ENCODE results near the gene DAP. TPM values are rescaled to one million over a fixed set of nuclear protein-coding genes. Genes with fewer than 3 reads are reported as not detected.
"Not testable (repeated sequence)": the region's sequence is repeated elsewhere in the genome, so short reads cannot be mapped to it uniquely, and the experiment has no call there.

The DAP gene
- total RNA-seq, 1 experiment from 2014 or later = 108 TPM

DNA sequence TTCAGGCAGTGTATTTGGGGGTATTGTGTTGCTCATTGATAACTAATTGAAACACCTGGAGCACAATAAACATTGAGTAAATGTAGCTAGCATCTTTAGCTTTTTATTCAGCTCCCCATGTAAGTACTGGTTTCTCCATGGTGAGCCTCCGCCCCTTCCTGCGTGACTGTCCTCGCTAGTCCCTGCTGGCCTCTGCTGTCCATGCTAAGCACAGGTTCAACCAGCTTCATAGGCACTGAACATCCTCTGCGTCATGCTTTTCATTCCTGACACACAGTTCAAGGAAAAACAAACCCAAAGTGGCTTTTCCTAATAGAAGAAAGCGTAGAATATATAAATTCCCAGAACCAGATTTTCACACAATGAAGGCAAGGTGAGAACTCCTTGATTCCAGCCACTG is 27.3 kb upstream of the DAP start:
- H3K36me3 ChIP-seq (ENCODE audit: control insufficient read depth, insufficient read depth, low read length) = no peaks in the 10 kb centered on the region
- in situ Hi-C loops (cut with HindIII; ENCODE audit: low pct_unique_long_range_greater_than_20kb, low sequenced_read_pairs) (no loop called here), intact Hi-C loops (cut with micrococcal nuclease; ENCODE audit: unreplicated experiment) (no loop called here)
- H3K27ac ChIP-seq (ENCODE audit: low read length) = no peak overlapping the region
- BruUV-seq (replicated peaks) = no TSS peak
- H3K4me1 ChIP-seq (ENCODE audit: control insufficient read depth, insufficient read depth, low read length) = no peaks in the 10 kb centered on the region
- no peaks in the 10 kb centered on the region for H3K27me3 ChIP-seq (ENCODE audit: control insufficient read depth, insufficient read depth, low read length)
- H3K4me3 ChIP-seq (ENCODE audit: low read depth in 2 of 2, low read length in 2 of 2) = no peak overlapping the region
- ChIA-PET CTCF (no interaction called here), POLR2A (no interaction called here)
- DNase-seq (ENCODE audit: low read depth, low spot score) (no peak), ATAC-seq (no peak)
- TF ChIP-seq TCF7L2 (IDR thresholded peaks at IDR 0.05; ENCODE audit: low read depth, low read length) (no peak), POLR2AphosphoS5 (IDR thresholded peaks at IDR 0.05; ENCODE audit: low read depth, low read length) (no peak), SIN3A (IDR thresholded peaks at IDR 0.05; ENCODE audit: borderline replicate concordance, insufficient read depth, low read depth, low read length) (no peak)
- TF ChIP-seq, protein P1, sequence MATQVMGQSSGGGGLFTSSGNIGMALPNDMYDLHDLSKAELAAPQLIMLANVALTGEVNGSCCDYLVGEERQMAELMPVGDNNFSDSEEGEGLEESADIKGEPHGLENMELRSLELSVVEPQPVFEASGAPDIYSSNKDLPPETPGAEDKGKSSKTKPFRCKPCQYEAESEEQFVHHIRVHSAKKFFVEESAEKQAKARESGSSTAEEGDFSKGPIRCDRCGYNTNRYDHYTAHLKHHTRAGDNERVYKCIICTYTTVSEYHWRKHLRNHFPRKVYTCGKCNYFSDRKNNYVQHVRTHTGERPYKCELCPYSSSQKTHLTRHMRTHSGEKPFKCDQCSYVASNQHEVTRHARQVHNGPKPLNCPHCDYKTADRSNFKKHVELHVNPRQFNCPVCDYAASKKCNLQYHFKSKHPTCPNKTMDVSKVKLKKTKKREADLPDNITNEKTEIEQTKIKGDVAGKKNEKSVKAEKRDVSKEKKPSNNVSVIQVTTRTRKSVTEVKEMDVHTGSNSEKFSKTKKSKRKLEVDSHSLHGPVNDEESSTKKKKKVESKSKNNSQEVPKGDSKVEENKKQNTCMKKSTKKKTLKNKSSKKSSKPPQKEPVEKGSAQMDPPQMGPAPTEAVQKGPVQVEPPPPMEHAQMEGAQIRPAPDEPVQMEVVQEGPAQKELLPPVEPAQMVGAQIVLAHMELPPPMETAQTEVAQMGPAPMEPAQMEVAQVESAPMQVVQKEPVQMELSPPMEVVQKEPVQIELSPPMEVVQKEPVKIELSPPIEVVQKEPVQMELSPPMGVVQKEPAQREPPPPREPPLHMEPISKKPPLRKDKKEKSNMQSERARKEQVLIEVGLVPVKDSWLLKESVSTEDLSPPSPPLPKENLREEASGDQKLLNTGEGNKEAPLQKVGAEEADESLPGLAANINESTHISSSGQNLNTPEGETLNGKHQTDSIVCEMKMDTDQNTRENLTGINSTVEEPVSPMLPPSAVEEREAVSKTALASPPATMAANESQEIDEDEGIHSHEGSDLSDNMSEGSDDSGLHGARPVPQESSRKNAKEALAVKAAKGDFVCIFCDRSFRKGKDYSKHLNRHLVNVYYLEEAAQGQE (IDR thresholded peaks at IDR 0.05; ENCODE audit: insufficient read depth in 1 of 2, low read depth in 2 of 2, low read length in 1 of 2) = no peak
- TF ChIP-seq, protein P2, sequence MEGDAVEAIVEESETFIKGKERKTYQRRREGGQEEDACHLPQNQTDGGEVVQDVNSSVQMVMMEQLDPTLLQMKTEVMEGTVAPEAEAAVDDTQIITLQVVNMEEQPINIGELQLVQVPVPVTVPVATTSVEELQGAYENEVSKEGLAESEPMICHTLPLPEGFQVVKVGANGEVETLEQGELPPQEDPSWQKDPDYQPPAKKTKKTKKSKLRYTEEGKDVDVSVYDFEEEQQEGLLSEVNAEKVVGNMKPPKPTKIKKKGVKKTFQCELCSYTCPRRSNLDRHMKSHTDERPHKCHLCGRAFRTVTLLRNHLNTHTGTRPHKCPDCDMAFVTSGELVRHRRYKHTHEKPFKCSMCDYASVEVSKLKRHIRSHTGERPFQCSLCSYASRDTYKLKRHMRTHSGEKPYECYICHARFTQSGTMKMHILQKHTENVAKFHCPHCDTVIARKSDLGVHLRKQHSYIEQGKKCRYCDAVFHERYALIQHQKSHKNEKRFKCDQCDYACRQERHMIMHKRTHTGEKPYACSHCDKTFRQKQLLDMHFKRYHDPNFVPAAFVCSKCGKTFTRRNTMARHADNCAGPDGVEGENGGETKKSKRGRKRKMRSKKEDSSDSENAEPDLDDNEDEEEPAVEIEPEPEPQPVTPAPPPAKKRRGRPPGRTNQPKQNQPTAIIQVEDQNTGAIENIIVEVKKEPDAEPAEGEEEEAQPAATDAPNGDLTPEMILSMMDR (IDR thresholded peaks at IDR 0.05) = no peak
- no peaks in the 10 kb centered on the region for H3K9me3 ChIP-seq (ENCODE audit: control insufficient read depth, insufficient read depth, low read depth, low read length)

DNA sequence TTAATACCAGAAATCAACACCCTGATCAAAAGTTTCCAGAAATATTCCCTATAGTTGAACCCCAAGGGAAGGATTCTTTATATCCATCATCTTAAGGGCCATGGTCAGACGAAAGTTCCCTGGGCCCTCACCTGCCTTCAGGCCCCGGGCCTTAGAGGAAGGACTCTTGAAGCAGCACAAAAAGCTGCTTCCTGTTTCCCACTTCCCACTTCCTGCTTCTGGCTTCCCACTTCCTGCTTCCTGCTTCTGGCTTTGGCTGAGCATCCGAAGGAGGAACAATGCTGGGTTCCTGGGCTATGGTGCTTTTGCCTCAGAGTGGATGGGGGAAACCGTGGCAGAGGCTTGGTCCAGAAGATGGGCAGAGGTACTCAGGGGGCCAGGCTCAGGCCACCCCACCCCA is 25.8 kb upstream of the DAP start:
- intact Hi-C loops (cut with micrococcal nuclease; ENCODE audit: unreplicated experiment) = no loop called here
- Histone ChIP-seq H3K4me3 (ENCODE audit: low read depth in 2 of 2, low read length in 2 of 2) (no peak overlapping the region), H3K4me1 (ENCODE audit: control insufficient read depth, insufficient read depth, low read length) (no peaks in the 10 kb centered on the region), H3K9me3 (ENCODE audit: control insufficient read depth, insufficient read depth, low read depth, low read length) (no peaks in the 10 kb centered on the region), H3K36me3 (ENCODE audit: control insufficient read depth, insufficient read depth, low read length) (no peaks in the 10 kb centered on the region), H3K27ac (ENCODE audit: low read length) (no peak overlapping the region), H3K27me3 (ENCODE audit: control insufficient read depth, insufficient read depth, low read length) (no peaks in the 10 kb centered on the region)
- no TSS peak for BruUV-seq (replicated peaks)
- DNase-seq (ENCODE audit: low read depth, low spot score) (no peak), ATAC-seq (no peak)
- in situ Hi-C loops (cut with HindIII; ENCODE audit: low pct_unique_long_range_greater_than_20kb, low sequenced_read_pairs) = no loop called here
- TF ChIP-seq, protein P2 (IDR thresholded peaks at IDR 0.05) = no peak
- TF ChIP-seq SIN3A (IDR thresholded peaks at IDR 0.05; ENCODE audit: borderline replicate concordance, insufficient read depth, low read depth, low read length) = no peak
- no peak for TF ChIP-seq POLR2AphosphoS5 (IDR thresholded peaks at IDR 0.05; ENCODE audit: low read depth, low read length)
- TF ChIP-seq TCF7L2 (IDR thresholded peaks at IDR 0.05; ENCODE audit: low read depth, low read length) = no peak
- TF ChIP-seq, protein P1 (IDR thresholded peaks at IDR 0.05; ENCODE audit: insufficient read depth in 1 of 2, low read depth in 2 of 2, low read length in 1 of 2) = no peak
- ChIA-PET CTCF (no interaction called here), POLR2A (no interaction called here)

DNA sequence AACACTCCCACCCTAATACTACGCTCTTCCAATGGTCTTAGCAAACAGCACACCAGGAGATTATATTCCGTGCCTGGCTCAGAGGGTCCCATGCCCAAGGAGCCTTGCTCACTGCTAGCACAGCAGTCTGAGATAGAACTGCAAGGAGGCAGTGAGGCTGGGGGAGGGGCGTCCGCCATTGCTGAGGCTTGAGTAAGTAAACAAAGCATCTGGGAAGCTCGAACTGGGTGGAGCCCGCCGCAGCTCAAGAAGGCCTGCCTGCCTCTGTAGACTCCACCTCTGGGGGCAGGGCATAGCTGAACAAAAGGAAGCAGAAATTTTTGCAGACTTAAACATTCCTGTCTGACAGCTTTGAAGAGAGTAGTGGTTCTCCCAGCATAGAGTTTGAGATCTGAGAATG is 19.2 kb upstream of the DAP start:
- H3K36me3 ChIP-seq (ENCODE audit: control insufficient read depth, insufficient read depth, low read length); in situ Hi-C loops (cut with HindIII; ENCODE audit: low pct_unique_long_range_greater_than_20kb, low sequenced_read_pairs); H3K9me3 ChIP-seq (ENCODE audit: control insufficient read depth, insufficient read depth, low read depth, low read length); CTCF ChIA-PET; ATAC-seq; H3K4me1 ChIP-seq (ENCODE audit: control insufficient read depth, insufficient read depth, low read length); DNase-seq (ENCODE audit: low read depth, low spot score); H3K4me3 ChIP-seq (ENCODE audit: low read depth in 2 of 2, low read length in 2 of 2); intact Hi-C loops (cut with micrococcal nuclease; ENCODE audit: unreplicated experiment); H3K27me3 ChIP-seq (ENCODE audit: control insufficient read depth, insufficient read depth, low read length); BruUV-seq (replicated peaks); H3K27ac ChIP-seq (ENCODE audit: low read length); POLR2A ChIA-PET: not testable (repeated sequence)
